ENCODE results near the gene CGB8.

CGB8 gene

DNA sequence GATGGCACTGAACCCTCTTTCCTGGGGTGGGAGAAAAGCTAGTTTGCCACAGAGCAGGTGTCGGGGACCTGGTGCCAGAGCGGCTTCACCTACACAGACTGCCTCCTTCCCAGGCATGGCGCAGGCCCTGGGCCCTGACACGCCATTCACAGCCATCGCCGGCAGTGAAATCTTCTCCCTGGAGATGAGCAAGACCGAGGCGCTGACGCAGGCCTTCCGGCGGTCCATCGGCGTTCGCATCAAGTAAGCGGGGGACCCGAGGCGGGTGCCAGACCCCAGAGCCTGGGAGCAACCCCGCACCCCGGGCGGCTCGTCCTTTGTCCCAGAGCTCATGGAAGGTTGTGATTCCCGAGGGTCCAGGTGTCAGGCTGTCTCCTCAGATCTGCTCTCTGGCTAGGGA lies 42.0 kb downstream of the CGB8 start:
- no peak for DNase-seq (ENCODE audit: low spot score)

DNA sequence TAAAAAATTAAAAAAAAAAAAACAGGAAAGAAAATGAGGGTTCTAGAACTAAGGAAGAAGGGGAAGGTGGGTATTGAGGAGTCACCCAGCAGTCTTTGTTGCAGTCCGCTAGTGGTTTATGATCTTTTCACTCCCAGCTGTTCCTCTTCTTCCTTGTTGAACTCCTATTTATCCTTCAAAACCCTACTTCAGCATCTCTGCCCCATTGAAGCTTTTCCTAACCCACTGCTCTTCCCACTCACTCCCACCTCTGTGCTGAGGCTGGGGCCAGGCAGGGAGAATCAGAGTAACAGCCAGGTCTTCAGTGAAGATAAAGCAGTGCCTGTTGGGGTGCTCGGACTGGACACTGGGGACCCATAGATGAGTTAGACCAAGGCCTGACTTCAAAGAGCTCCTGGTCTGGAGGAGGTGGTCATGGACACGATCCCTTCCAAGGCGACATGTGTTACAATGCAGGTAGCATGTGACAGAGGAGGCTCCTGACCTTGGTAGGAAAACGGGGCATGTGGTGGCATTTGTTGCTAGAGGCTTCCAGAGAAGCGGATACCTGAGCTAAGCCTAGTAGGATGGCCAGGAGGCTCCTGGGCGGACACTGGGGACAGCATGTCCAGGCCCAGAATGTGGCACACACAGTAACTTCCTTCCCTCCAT lies 43.8 kb downstream of the CGB8 start:
- no peak for DNase-seq (ENCODE audit: low spot score)

DNA sequence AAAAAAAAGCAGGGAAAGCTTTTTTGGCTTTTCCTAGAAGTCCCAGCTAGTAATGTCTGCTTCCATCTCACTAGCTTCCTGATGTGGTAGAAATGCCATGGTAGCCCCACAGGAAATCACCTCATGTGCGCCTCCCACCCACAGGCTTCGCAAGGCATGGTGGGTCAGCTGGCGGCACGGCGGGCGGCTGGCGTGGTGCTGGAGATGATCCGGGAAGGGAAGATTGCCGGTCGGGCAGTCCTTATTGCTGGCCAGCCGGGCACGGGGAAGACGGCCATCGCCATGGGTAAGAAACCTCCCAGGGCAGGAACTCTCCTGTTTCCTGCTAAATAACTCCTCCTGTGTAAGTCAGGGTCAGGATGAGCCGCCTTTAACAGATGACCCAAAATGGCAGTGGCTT lies 44.8 kb downstream of the CGB8 start:
- DNase-seq (ENCODE audit: low spot score), result no peak

DNA sequence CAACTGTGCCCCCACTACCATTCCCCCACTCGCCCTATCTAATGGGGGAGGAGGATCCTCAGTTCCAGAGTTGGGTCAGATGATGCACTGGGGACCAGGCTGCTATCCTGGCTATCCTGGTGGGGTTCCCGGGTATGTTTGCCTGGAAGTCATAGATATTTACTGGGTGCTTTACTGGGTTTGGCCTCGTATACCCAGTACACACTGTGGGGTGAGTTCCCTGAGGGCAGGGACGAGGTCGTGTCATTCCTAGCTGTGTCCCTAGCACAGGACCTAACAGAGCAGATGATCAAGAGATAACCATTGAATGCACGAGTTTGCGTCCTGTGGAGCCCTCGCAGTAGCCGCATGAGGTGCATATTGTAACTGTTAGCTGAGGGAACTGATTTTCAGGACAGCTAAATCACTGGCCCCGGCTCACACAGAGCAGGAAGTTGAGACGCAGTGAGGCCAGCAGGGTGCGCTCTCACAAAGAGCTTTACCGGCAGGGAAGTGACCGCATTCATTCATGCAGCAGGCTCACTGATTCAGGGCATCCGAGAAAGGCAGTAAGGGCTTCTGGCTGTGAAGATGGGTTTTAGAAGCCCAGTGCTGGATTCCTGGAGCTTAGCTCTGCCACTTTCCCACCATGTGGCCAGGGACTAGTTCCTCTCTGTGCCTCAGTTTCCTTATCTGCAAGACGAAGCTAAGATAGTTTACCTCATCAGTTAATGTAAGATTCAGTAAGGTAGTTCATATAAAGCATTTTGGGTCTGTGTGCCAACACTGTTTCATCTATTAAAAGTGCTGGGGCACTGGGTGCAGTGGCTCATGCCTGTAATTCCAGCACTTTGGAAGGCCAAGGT lies 49.2 kb downstream of the CGB8 start:
- DNase-seq (ENCODE audit: low spot score), result no peak

DNA sequence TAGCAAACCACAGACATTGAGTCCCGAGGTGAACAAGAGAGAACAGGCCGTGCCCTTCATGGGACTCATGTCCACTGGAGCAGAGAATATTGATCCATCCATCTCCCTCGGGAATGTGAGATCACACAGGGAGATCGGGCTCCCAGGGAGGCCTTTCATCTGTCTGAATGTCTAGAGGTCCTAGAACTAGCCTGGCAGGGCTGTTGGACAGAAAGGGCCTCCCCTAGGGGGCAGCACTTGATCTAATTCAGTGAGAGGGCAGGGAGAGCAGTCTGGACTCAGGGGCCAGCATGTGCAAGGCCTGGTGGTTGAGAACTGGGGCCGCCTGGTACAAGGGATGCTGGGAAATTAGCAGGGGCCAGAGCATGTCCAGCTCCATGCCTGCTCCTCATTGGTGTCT lies 50.9 kb downstream of the CGB8 start:
- no peak for DNase-seq (ENCODE audit: low spot score)

All from pons (tissue), 1 donor.